ENCODE data around the gene SPHK1.

DNA sequence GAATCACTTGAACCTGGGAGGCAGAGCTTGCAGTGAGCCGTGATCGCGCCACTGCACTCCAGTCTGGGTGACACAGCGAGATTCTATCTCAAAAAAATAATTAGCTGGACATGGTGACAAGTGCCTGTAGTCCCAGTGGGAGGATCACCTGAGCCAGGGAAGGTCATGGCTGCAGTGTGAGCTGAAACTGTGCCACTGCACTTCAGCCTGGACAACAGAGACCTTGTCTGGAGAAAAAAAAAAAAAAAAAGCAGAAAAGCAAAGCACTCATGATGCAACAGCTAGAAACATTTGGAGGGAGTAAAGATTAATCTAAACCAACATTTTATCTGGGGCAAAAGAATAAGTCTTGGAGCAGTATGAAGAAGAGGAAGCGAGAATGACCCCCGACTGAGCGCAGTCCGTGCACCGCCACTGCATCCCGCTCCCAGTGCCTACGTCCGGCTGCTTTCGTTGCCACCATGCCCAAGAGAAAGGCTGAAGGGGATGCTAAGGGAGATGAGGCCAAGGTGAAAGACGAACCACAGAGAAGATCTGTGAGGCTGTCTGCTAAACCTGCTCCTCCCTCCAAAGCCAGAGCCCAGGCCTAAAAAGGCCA is 38.9 kb upstream of the SPHK1 start:
- TF ChIP-seq, protein P1, sequence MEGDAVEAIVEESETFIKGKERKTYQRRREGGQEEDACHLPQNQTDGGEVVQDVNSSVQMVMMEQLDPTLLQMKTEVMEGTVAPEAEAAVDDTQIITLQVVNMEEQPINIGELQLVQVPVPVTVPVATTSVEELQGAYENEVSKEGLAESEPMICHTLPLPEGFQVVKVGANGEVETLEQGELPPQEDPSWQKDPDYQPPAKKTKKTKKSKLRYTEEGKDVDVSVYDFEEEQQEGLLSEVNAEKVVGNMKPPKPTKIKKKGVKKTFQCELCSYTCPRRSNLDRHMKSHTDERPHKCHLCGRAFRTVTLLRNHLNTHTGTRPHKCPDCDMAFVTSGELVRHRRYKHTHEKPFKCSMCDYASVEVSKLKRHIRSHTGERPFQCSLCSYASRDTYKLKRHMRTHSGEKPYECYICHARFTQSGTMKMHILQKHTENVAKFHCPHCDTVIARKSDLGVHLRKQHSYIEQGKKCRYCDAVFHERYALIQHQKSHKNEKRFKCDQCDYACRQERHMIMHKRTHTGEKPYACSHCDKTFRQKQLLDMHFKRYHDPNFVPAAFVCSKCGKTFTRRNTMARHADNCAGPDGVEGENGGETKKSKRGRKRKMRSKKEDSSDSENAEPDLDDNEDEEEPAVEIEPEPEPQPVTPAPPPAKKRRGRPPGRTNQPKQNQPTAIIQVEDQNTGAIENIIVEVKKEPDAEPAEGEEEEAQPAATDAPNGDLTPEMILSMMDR (IDR thresholded peaks at IDR 0.05), result no peak
- no peak for TF ChIP-seq POLR2A (IDR thresholded peaks at IDR 0.05)

All from esophagus squamous epithelium (tissue), 4 donors.